ENCODE measurements around the gene KIF1B. TPM values are rescaled to one million over a fixed set of nuclear protein-coding genes. Genes with fewer than 3 reads are reported as not detected.

KIF1B gene
- total and polyA plus RNA-seq, 2 experiments from 2014 or later: 21.5 to 68.4 TPM

- Histone ChIP-seq H3K4me2 (no peak overlapping the region), H3K9me2 (ENCODE audit: insufficient read depth) (no peaks in the 10 kb centered on the region), H3K79me2 (replicated peaks; ENCODE audit: insufficient read depth) (no peaks in the 10 kb centered on the region), H3K27me3 (ENCODE audit: insufficient read depth) (no peaks in the 10 kb centered on the region), H4K20me1 (replicated peaks; ENCODE audit: insufficient read depth) (peaks cover 3% of the 10 kb centered on the region), H2AFZ (no peak overlapping the region), H3K27ac (ENCODE audit: low read depth) (no peak overlapping the region; the same call in 1 of the 2 replicates), H3K4me3 (no peak overlapping the region), H3F3A (replicated peaks; ENCODE audit: low read depth) (no peaks in the 10 kb centered on the region; the same call in 1 of the 2 replicates), H3K36me3 (ENCODE audit: insufficient read depth) (peaks cover 12% of the 10 kb centered on the region; the same call in 1 of the 2 replicates), H3K4me1 (ENCODE audit: insufficient read depth) (no peaks in the 10 kb centered on the region)
- Mint-ChIP-seq H3K9me3 (no peaks in the 10 kb centered on the region), H3K27ac (no peak overlapping the region), H3K27me3 (ENCODE audit: insufficient read depth, low read depth, poor library complexity) (peaks cover 7% of the 10 kb centered on the region), H3K4me1 (no peaks in the 10 kb centered on the region), H3K36me3 (ENCODE audit: low read depth) (peaks cover 40% of the 10 kb centered on the region), H3K4me3 (no peak overlapping the region)
- DNase-seq (ENCODE audit: low spot score): no peak
- ATAC-seq: no peak
- TF ChIP-seq JUNB (IDR thresholded peaks at IDR 0.05; ENCODE audit: unreplicated experiment) (no peak), REST (IDR thresholded peaks at IDR 0.05; ENCODE audit: unreplicated experiment) (no peak), STAT1 (IDR thresholded peaks at IDR 0.05; ENCODE audit: unreplicated experiment) (no peak), CREB1 (CRISPR knock-in tag; IDR thresholded peaks at IDR 0.05; ENCODE audit: low read depth) (no peak)
- TF ChIP-seq, protein P1, sequence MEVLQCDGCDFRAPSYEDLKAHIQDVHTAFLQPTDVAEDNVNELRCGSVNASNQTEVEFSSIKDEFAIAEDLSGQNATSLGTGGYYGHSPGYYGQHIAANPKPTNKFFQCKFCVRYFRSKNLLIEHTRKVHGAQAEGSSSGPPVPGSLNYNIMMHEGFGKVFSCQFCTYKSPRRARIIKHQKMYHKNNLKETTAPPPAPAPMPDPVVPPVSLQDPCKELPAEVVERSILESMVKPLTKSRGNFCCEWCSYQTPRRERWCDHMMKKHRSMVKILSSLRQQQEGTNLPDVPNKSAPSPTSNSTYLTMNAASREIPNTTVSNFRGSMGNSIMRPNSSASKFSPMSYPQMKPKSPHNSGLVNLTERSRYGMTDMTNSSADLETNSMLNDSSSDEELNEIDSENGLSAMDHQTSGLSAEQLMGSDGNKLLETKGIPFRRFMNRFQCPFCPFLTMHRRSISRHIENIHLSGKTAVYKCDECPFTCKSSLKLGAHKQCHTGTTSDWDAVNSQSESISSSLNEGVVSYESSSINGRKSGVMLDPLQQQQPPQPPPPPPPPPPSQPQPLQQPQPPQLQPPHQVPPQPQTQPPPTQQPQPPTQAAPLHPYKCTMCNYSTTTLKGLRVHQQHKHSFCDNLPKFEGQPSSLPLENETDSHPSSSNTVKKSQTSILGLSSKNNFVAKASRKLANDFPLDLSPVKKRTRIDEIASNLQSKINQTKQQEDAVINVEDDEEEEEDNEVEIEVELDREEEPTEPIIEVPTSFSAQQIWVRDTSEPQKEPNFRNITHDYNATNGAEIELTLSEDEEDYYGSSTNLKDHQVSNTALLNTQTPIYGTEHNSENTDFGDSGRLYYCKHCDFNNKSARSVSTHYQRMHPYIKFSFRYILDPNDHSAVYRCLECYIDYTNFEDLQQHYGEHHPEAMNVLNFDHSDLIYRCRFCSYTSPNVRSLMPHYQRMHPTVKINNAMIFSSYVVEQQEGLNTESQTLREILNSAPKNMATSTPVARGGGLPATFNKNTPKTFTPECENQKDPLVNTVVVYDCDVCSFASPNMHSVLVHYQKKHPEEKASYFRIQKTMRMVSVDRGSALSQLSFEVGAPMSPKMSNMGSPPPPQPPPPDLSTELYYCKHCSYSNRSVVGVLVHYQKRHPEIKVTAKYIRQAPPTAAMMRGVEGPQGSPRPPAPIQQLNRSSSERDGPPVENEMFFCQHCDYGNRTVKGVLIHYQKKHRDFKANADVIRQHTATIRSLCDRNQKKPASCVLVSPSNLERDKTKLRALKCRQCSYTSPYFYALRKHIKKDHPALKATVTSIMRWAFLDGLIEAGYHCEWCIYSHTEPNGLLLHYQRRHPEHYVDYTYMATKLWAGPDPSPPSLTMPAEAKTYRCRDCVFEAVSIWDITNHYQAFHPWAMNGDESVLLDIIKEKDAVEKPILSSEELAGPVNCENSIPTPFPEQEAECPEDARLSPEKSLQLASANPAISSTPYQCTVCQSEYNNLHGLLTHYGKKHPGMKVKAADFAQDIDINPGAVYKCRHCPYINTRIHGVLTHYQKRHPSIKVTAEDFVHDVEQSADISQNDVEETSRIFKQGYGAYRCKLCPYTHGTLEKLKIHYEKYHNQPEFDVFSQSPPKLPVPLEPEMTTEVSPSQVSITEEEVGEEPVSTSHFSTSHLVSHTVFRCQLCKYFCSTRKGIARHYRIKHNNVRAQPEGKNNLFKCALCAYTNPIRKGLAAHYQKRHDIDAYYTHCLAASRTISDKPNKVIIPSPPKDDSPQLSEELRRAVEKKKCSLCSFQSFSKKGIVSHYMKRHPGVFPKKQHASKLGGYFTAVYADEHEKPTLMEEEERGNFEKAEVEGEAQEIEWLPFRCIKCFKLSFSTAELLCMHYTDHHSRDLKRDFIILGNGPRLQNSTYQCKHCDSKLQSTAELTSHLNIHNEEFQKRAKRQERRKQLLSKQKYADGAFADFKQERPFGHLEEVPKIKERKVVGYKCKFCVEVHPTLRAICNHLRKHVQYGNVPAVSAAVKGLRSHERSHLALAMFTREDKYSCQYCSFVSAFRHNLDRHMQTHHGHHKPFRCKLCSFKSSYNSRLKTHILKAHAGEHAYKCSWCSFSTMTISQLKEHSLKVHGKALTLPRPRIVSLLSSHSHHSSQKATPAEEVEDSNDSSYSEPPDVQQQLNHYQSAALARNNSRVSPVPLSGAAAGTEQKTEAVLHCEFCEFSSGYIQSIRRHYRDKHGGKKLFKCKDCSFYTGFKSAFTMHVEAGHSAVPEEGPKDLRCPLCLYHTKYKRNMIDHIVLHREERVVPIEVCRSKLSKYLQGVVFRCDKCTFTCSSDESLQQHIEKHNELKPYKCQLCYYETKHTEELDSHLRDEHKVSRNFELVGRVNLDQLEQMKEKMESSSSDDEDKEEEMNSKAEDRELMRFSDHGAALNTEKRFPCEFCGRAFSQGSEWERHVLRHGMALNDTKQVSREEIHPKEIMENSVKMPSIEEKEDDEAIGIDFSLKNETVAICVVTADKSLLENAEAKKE (CRISPR knock-in tag; IDR thresholded peaks at IDR 0.05): no peak
Measured at GRCh38 chr1:10161541-10162290, 48.7 kb upstream of the KIF1B start.
